ENCODE results near the gene RANBP3. TPM values are rescaled to one million over a fixed set of nuclear protein-coding genes. Genes with fewer than 3 reads are reported as not detected.
"Not testable (repeated sequence)": the region's sequence is repeated elsewhere in the genome, so short reads cannot be mapped to it uniquely, and the experiment has no call there.

Gene RANBP3
- total RNA-seq, 2 experiments from 2014 or later, result 74.3 to 87.5 TPM

- H3K4me1 Mint-ChIP-seq (ENCODE audit: low read depth), result peaks cover 87% of the 10 kb centered on the region
- H3K36me3 Mint-ChIP-seq (ENCODE audit: low read depth), result peaks cover 26% of the 10 kb centered on the region
- ATAC-seq (no peak), DNase-seq (no peak)
- TF ChIP-seq, protein P1, sequence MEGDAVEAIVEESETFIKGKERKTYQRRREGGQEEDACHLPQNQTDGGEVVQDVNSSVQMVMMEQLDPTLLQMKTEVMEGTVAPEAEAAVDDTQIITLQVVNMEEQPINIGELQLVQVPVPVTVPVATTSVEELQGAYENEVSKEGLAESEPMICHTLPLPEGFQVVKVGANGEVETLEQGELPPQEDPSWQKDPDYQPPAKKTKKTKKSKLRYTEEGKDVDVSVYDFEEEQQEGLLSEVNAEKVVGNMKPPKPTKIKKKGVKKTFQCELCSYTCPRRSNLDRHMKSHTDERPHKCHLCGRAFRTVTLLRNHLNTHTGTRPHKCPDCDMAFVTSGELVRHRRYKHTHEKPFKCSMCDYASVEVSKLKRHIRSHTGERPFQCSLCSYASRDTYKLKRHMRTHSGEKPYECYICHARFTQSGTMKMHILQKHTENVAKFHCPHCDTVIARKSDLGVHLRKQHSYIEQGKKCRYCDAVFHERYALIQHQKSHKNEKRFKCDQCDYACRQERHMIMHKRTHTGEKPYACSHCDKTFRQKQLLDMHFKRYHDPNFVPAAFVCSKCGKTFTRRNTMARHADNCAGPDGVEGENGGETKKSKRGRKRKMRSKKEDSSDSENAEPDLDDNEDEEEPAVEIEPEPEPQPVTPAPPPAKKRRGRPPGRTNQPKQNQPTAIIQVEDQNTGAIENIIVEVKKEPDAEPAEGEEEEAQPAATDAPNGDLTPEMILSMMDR (IDR thresholded peaks at IDR 0.05), result no peak
- CTCF ChIA-PET, result interaction anchor here (1.2 to 7.8 kb wide), 4 partner anchors 9 to 56 kb away, joined by 3 to 108 read pairs (median 58); no protein-coding TSS in a partner anchor
- H3K9me3 Mint-ChIP-seq, result no peaks in the 10 kb centered on the region
- no peak overlapping the region for H3K4me3 Mint-ChIP-seq
- intact Hi-C loops (cut with micrococcal nuclease), result no loop called here
- no peaks in the 10 kb centered on the region for H3K27me3 Mint-ChIP-seq
- POLR2A ChIA-PET, result interaction anchor here (1.3 to 1.7 kb wide), 2 partner anchors 12 to 16 kb away, joined by 3 to 5 read pairs; partner anchors contain the start of gene RANBP3
- peak overlapping the region; percentile 25 for H3K27ac Mint-ChIP-seq
Measured at GRCh38 chr19:5966215-5966614, 11.7 kb downstream of the RANBP3 start.

DNA sequence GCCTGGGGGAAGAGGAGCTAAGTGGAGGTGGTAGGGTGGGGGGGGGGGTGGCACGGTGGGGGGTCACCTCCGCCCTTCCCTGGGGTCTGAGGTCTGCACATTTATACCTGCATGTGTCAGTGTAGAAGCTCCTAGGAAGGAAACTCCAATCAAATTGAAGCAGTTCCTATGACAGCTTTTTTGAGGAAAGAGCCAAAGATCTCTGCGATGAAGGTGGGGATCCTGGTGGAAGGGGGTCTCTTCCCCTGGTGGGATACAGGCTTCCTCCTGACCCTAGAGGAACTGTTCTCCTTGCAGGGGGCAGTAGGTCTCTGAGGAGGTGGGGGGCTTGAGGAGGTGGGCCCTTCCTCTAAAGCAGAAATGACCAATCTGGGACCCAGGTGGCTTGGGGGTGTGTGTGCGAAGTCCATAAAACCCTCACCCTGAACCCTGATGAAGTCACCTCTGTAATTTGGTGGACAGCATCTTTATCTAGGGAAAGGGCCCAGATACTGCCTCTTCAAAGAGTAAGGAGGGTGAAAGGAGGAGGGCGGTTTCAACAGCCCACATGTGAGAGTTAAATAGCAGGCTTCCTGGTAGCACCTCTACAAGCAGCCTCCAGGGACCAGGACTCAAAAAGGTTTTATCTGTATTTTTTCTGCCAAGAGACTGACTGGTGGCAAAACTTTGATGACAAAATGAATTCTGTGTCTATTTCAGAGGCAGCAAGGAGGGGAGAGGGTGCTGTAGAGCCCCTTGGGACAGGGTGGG, 12.9 kb downstream of the RANBP3 start:
- H3K4me1 Mint-ChIP-seq (ENCODE audit: low read depth), result peaks cover 90% of the 10 kb centered on the region
- H3K27me3 Mint-ChIP-seq, result no peaks in the 10 kb centered on the region
- H3K27ac Mint-ChIP-seq, result peak overlapping the region; percentile 82
- CTCF ChIA-PET, result interaction anchor here (0.8 to 7.8 kb wide), 2 partner anchors 12 to 13 kb away, joined by 4 to 108 read pairs; no protein-coding TSS in a partner anchor
- POLR2A ChIA-PET, result interaction anchor here (0.6 to 1.3 kb wide), 4 partner anchors 12 to 332 kb away, joined by 3 to 6 read pairs (median 3); no protein-coding TSS in a partner anchor
- no peak for DNase-seq
- no peaks in the 10 kb centered on the region for H3K9me3 Mint-ChIP-seq
- intact Hi-C loops (cut with micrococcal nuclease), result no loop called here
- H3K36me3 Mint-ChIP-seq (ENCODE audit: low read depth), result peaks cover 22% of the 10 kb centered on the region
- no peak for ATAC-seq
- H3K4me3 Mint-ChIP-seq, result no peak overlapping the region
- TF ChIP-seq, protein P1 (IDR thresholded peaks at IDR 0.05), result no peak

DNA sequence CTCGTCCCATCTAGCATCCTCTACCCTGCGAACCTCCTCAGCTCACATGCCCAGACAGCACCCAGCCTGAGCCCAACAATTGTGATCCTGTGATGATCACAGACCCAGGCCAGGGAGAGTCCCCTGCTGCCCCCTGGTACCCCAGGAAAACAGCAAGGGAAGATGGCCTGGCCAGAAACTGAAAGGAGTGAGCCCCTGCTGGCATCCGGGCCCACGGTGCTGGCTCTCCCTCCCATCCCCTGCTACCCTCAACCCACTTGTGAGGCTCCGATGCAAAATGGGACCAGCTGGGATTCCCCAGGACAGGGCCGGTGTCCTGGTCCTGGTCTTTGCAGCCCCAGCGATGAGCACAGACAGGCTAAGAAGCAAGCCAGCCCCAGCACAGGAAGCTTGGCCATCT, 14.1 kb downstream of the RANBP3 start:
- ChIA-PET CTCF (no interaction called here), POLR2A (interaction anchor here (1.3 to 1.9 kb wide), 3 partner anchors 11 to 14 kb away, joined by 3 to 8 read pairs (median 5); no protein-coding TSS in a partner anchor)
- Mint-ChIP-seq H3K27ac (peak overlapping the region; percentile 82), H3K36me3 (ENCODE audit: low read depth) (peaks cover 22% of the 10 kb centered on the region), H3K9me3 (no peaks in the 10 kb centered on the region), H3K4me3 (no peak overlapping the region), H3K27me3 (no peaks in the 10 kb centered on the region), H3K4me1 (ENCODE audit: low read depth) (peaks cover 93% of the 10 kb centered on the region)
- DNase-seq (no peak), ATAC-seq (no peak)
- intact Hi-C loops (cut with micrococcal nuclease), result no loop called here
- TF ChIP-seq, protein P1 (IDR thresholded peaks at IDR 0.05), result no peak

DNA sequence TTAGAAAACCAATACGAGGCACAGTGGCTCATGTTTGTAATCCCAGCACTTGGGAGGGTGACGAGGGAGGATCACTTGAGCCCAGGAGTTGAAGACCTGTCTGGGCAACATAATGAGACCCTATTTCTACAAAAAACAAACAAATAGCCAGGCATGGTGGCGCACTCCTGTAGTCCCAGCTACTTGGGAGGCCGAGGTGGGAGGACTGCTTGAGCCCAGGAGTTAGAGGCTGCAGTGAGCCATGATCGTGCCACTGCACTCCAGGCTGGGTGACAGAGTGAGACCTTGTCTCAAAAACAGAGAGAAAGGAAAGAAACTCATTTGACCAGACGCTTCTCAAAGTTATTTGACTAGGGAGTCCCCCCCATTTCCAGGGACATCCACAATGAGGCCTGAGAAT, 14.7 kb downstream of the RANBP3 start:
- Mint-ChIP-seq H3K36me3 (ENCODE audit: low read depth) (peaks cover 23% of the 10 kb centered on the region), H3K27ac (peak overlapping the region; percentile 82), H3K4me1 (ENCODE audit: low read depth) (peaks cover 93% of the 10 kb centered on the region)
- ChIA-PET CTCF (interaction anchor here (1.4 to 1.8 kb wide), 2 partner anchors 12 to 159 kb away, joined by 4 to 5 read pairs; no protein-coding TSS in a partner anchor), POLR2A (interaction anchor here (1.4 to 1.9 kb wide), 3 partner anchors 9 to 12 kb away, joined by 5 to 8 read pairs (median 8); no protein-coding TSS in a partner anchor)
- H3K9me3 Mint-ChIP-seq; intact Hi-C loops (cut with micrococcal nuclease); H3K27me3 Mint-ChIP-seq; DNase-seq; ATAC-seq; H3K4me3 Mint-ChIP-seq: not testable (repeated sequence)

DNA sequence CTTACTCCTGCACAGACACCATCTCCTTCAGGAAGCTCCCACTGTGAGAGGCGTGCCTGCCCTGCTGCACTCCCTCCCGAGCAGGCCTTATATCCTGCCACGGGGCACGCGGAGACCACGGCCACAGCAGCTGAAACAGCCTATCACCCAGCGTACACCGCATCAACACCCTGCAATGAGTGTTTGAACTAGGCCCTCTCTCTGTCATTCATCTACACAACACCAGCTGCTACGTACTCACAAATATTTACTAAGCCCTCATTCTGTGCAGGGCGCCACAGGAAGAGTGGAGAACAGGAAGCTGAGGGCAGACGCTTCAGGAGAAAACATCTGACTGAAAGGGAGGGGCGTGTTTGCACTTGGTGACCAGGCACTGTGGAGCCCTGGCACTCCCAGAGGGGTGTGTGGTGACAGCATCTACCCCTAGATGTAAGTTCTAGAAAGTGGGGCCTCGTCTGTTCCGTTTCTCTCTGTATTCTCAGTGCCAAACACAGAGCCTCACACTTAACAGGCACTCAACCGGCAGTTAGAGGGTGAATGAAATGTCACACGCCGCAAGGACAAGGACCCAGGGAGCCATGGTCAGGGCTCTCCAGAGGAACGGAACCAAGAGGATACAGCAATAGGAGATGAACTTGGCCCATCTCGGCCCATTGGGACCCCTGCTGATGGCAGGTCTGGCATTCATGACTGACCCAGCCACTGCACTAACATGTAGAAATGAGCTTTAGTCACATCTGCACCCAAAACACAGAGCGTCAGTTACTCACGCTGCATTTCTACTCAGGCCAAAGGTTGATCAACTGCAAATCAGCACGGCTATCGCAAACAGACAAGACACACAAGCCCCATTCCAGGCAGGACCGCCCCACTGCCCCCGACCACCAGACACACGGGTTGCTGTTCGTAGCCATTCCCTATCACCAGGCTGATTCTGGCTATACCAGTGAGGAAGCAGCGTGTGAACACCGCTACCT, 15.7 kb downstream of the RANBP3 start:
- intact Hi-C loops (cut with micrococcal nuclease), result no loop called here
- POLR2A ChIA-PET, result interaction anchor here (0.6 to 1.9 kb wide), 9 partner anchors 9 to 242 kb away, joined by 3 to 8 read pairs (median 5); partner anchors contain the start of gene CATSPERD
- peaks cover 22% of the 10 kb centered on the region for H3K36me3 Mint-ChIP-seq (ENCODE audit: low read depth)
- ATAC-seq, result peak; percentile 92
- TF ChIP-seq, protein P1 (IDR thresholded peaks at IDR 0.05), result no peak
- CTCF ChIA-PET, result interaction anchor here (1.0 to 1.8 kb wide), 4 partner anchors 8 to 158 kb away, joined by 3 to 6 read pairs (median 4); no protein-coding TSS in a partner anchor
- DNase-seq, result peak; percentile 79
- H3K4me3 Mint-ChIP-seq, result peak overlapping the region; percentile 11
- no peaks in the 10 kb centered on the region for H3K9me3 Mint-ChIP-seq
- H3K4me1 Mint-ChIP-seq (ENCODE audit: low read depth), result peaks cover 93% of the 10 kb centered on the region
- no peaks in the 10 kb centered on the region for H3K27me3 Mint-ChIP-seq
- peak overlapping the region; percentile 82 for H3K27ac Mint-ChIP-seq

DNA sequence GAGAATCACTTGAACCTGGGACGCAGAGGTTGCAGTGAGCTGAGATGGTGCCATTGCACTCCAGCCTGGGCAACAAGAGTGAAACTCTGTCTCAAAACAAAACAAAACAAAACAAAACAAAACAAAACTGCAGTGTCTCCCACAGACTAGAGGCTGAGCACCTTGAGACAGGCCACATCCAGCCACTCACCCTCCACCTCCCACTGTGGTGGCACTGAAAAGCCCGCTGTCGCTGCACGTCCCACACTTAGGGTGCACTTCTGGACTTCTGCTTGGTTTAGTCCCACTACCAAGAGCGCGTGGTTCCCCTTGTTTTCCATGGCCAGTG, 16.3 kb downstream of the RANBP3 start:
- DNase-seq; H3K9me3 Mint-ChIP-seq; intact Hi-C loops (cut with micrococcal nuclease); H3K27me3 Mint-ChIP-seq: not testable (repeated sequence)
- Mint-ChIP-seq H3K27ac (peak overlapping the region; percentile 82), H3K36me3 (ENCODE audit: low read depth) (peaks cover 21% of the 10 kb centered on the region), H3K4me1 (ENCODE audit: low read depth) (peaks cover 94% of the 10 kb centered on the region), H3K4me3 (peak overlapping the region; percentile 11)
- ATAC-seq, result peak; percentile 12
- CTCF ChIA-PET, result interaction anchor here (1.1 to 1.8 kb wide), 2 partner anchors 13 to 158 kb away, joined by 4 to 6 read pairs; no protein-coding TSS in a partner anchor
- POLR2A ChIA-PET, result interaction anchor here (0.9 to 1.8 kb wide), 4 partner anchors 10 to 17 kb away, joined by 3 to 8 read pairs (median 5); no protein-coding TSS in a partner anchor
